ENCODE measurements around the gene RBMY1A1.
"Not testable (repeated sequence)": the region's sequence is repeated elsewhere in the genome, so short reads cannot be mapped to it uniquely, and the experiment has no call there.

Gene RBMY1A1

GRCh38 chrY:21534579-21534978, at the start of gene RBMY1A1:
RBMY1A1 (plus strand) TSS chrY:21534879; CDS start chrY:21536892, 2,013 bp downstream.
- DNase-seq (ENCODE audit: low read depth) = not testable (repeated sequence)

DNA sequence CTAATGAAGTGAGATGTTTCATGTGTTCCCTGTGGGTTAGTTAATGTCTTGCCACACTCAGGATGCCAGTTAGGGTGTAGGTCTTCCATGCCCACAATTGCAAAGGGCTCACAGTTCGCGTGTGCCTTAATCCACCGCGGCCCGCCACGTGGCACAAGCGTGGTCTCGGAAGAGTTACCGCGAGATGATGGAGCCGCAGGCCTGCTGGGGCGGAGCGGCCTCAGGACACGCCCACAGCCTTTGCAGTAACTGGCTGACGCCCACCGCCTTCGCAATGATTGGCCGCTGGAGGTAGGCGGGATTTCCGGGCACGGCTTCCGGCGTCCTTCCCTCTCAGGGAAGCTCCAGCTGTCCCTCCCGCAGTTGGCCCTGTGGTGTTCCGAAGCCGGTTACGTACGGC, 23.6 kb upstream of the RBMY1A1 start, which contains the start of gene RBMY1B:
Gene RBMY1B, plus strand, starts transcription at position 301 of the 400 bp plus-strand sequence. CDS start 2,013 bp downstream, outside the sequence.
- DNase-seq (ENCODE audit: low read depth) = not testable (repeated sequence)

DNA sequence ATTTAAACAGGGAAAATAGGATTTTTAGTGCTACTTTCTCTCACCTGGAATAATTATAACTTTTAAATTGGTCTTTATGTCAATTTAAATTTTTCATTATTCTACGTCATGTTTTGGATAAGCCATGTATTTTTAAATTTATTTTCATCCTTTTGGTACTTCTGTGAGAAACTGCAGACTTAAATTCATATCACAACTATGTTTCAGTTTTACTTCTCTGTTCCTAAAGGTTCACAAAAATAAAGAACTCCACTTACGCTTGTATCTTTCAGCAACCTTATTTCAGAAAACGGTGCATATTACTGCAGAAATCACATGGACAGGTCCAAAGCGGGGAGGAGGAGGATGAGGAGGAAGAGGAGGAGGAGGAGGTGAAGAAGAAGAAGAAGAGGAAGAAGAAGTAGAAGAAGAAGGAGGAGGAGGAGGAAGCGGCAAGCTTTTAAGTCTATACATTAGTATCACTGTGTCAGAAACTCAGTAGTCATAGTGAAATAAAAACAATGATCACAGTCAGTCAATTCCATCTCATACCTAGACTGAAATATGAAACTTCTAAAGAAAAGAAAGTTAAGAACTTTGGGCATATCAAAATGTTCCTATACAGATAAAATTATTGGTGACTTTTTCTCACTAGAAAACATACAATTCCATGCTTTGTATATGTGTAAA, 24.8 kb downstream of the RBMY1A1 start:
- DNase-seq (ENCODE audit: low read depth) = not testable (repeated sequence)

DNA sequence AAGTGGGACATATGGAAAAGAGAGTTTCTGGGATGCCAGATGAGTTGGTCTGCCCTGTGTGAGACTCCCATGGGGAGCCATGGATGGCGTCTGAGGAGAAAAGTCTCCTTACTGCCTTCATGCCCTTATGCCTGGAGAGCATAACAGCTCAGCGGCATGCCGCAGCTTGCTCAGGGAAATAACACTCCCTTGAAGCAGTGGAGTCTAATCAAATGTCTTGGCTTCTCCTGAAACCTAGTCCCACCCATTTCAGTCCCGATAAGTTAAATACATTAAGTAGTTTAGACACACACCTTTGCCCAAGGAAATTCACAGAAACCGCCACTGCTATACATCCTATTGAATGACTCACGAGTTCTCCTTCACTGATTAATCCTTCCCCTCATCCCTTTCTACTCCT, 50.8 kb downstream of the RBMY1A1 start:
- DNase-seq (ENCODE audit: low read depth) = no peak

- not testable (repeated sequence) for DNase-seq (ENCODE audit: low read depth)
These were observed 51.8 kb downstream of the RBMY1A1 start for GRCh38 chrY:21586454-21586853.

- no peak for DNase-seq (ENCODE audit: low read depth)
These were observed 57.4 kb downstream of the RBMY1A1 start for GRCh38 chrY:21592059-21592458.

GRCh38 chrY:21596287-21596686, 61.6 kb downstream of the RBMY1A1 start:
- not testable (repeated sequence) for DNase-seq (ENCODE audit: low read depth)

All from HS-27A (cell line).